Suppressor macrophage (primary cell): Measurements from ENCODE around the gene SHISA4.
"Not testable (repeated sequence)": the region's sequence is repeated elsewhere in the genome, so short reads cannot be mapped to it uniquely, and the experiment has no call there.

Source experiments
- DNase-seq, 4 experiments: peaks; one replicate each; pipeline ENCODE4 v3.0.0-alpha.2; 2020 to 2022

SHISA4 gene

DNA sequence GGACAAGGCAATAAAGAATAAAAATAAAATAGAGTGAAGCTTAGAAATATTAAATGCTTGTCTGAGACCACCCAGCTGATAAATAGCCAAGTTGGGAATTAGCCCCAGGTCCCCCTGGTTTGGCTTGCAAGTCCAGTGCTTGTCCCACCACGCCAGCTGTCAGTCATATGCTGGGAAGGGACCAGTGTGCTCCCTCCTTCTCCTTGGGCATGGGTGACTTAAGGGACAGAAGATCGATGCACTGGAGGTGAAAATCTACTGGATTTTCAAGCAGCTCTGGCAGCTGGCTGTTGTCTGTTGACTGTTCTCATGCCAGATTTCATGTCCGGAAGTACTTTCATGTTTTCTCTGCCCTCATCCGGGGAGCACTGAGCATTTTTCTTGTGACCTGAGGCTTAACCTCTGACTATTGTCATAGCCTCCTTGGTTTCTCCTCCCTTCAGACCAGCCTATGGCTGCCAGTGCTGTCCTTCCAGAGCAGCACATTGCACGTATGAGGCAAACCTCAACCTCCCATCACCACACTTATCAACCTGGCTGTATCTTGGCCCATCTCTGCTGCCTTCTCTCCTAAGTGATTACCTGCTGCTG, 45.2 kb downstream of the SHISA4 start:
- DNase-seq = no peak

DNA sequence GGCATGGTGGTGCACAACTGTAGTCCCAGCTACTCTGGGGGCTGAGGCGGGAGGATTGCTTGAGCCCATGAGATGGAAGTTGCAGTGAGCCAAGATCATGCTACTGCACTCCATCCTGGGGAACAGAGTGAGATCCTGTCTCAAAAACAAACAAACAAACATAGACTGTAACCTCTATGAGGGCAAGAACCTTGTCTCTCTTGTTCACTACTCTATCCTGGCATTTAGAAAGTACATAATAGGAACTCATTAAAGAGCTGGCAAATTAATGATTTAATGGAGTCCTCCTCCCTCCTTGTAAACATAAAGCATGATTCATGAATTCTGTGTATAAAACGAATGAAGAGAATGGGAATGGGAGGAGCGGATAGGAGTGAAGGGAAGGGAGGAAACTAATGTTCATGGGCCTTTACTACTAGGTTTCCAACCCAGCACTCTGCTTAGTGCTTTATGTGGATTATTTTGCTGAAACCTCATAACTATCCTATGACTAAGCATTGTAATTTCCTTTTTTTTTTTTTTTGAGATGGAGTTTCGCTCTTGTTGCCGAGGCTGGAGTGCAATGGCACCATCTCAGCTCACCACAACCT, 49.0 kb downstream of the SHISA4 start:
- DNase-seq = peak in 3 of 4 experiments; percentile 13 to 65 (median 46)

DNA sequence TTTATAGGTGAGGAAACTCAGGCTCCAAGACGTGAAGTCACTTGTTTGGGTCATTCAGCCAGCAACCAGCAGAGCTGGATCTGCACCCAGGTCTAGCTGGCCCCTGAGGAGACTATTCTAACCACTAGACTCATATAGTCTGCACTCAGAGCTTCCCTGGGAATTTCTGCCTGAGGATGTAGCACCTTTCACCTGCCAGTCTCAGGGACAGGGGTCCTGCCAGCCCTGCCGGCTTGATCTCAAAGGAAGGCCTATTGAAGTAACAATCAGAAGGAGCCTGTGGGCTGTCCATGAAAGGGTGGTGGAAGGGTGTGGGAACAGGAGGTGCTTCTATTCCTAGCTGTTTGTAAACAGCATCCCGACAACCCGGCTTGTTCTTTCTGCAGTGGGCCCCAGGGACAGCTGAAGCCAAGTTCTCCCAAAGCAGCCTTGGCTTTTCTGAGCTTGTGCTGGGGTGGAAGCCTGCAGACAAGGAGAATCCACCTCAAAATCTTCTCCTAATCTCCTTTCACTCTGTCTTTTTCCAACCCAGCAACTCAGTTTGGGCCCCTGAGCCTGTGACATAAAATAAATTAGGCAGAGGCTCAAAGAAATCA, 49.8 kb downstream of the SHISA4 start:
- DNase-seq = no peak

DNA sequence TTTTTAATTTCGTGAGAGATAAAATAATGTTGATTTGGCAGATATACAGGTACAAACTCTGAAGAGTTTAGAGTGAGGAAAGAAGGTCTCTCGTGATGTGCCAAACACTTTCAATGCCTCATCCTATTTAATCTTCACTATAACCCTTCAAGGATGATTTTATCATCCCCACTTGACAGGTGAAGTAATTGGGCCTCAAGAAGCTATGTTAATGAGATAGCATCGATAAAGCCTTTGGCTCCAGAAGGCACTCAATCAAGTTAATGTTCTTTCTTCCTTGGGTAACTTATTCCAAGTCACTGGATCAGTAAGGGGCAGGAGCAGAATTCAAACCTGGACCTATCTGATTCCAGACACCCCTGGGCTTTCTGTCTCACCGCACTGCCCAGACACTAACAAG, 50.5 kb downstream of the SHISA4 start:
- no peak for DNase-seq

DNA sequence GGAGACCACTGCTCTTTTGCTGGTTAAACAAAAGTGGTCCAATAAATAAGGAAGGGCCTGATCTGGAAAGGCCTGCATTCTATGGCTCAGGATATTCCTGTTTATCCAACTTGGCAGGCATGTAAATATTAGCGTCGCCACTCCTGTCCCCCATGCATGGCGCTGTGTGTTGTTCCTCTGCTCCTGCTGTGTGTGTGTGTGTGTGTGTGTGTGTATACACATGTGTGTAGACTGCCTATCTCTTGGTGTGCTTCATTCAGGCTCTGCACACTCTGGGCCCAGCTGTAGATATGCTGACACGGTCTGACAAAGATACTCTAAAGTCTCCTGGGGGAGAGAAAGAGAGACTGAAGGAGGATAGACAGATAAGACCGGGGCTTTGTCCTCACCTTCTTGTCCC, 50.9 kb downstream of the SHISA4 start:
- no peak for DNase-seq

DNA sequence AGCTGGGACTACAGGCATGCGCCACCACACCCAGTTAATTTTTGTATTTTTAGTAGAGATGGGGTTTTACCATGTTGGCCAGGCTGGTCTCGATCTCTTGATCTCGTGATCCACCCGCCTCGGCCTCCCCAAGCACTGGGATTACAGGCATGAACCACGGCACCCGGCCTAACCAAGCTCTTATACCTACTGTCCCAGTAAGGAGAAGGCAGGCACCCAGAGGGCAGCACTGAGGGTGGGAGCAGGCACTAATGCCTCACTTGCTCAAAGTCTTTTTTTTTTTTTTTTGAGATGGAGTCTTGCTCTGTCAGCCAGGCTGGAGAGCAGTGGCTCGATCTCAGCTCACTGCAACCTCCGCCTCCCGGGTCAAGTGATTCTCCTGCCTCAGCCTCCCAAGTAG, 51.6 kb downstream of the SHISA4 start:
- not testable (repeated sequence) for DNase-seq

DNA sequence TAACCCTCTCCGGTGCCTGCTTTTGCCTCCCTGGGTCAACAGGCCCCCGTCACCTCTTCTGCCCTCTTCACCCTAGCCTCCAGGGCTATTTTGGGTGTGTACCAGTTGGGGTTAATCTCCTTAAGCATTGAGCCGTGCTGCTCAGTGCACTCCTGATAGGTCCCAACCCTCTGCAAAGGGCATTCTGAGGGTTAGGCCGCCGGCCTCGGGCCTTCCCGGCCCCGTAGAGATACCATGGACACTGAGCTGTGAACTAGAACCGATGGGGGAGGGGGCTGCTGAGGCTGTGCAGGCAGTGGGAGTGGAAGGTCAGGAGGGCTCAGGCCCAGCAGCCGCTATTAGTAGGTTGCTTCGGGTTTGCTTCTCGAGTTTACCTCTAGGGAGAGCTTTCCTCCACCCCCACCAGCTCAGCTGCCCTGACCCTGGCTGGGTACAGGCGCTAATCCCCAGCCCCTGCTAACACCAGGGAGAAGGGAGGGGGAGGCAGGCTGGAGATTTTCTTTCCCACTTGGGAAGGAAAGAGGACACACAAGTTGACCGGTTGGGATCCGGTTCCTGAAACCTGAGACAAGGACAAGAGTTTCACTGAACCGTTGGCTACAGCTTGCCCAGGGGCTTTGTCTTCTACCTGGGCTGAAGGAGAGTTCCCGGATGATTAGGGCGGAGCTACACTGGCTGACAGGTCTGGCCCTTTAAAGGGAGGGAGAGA, 52.9 kb downstream of the SHISA4 start:
- no peak for DNase-seq

DNA sequence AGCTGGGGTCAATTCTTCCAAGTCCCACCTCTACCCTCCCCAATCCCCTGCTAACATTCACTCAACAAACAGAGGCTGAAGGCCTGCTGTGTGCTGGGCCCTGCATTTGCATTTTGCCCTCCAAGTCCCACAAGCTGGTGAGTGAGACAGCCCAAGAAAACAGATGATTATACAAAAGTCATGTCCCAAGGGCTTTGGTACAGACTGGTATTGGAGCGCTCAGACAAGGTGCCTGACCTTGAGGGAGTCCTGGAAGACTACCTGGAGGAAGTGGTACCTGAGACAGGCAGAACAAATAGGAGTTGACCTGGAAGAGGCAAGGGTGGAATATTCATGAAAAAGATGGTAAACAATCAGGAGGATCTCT, 53.4 kb downstream of the SHISA4 start:
- DNase-seq = no peak
